ENCODE results near the gene SDR42E2. TPM values are rescaled to one million over a fixed set of nuclear protein-coding genes. Genes with fewer than 3 reads are reported as not detected.
A peak's percentile ranks its signal among the peaks of the same experiment; 100 is the strongest.
"Not testable (repeated sequence)": the region's sequence is repeated elsewhere in the genome, so short reads cannot be mapped to it uniquely, and the experiment has no call there.

The SDR42E2 gene
- total RNA-seq, 1 donor from 2014 or later: not detected

DNA sequence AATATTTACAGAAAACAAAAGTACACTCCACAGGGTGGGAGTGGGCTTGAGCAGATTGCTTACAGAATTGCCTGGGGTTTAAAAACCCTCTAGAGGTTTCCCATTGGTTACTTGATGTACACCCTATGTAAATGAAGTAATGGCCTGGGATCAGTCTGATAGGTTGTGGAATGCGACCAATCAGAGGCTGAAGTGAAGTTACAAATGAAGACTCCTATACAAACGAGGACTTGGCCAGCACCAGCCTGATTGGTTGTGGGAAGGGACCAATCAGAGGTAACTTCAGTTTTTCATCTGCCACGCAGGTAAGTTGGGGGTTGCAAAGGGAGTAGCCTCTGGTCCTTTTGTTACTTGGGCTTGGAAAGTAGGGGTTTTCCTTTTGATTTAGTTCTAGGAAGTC is 52.6 kb downstream of the SDR42E2 start:
- peak; percentile 20 for DNase-seq

DNA sequence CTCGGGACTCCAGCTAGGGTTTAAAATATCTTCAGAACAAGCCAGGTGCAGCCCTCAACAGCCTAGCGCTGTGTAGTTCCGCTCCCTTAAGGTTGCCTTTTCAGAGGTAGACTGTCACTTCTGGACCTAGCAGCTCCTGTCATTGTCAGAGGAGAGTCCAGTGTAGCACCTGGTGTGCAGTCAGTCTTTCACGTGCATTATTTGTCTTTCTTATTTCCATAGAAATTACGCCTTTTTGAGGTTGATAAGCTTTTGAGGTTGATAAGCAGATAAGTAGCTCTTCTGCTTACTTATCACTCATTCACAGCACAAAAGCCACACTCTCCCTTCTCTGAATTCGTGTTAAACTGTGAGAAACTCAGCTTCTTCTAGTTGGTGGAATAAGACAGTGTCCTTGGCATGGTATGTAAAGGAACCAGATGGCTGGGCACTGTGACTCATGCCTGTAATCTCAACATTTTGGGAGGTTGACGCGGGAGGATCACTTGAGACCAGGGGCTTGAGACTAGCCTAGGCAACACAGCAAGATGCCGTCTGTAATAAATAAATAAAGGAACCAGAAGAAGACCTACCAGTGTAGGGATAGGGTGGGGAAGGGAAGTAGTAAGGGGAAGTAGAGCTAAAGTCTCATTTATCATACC is 54.0 kb downstream of the SDR42E2 start:
- peak; percentile 13 for DNase-seq

DNA sequence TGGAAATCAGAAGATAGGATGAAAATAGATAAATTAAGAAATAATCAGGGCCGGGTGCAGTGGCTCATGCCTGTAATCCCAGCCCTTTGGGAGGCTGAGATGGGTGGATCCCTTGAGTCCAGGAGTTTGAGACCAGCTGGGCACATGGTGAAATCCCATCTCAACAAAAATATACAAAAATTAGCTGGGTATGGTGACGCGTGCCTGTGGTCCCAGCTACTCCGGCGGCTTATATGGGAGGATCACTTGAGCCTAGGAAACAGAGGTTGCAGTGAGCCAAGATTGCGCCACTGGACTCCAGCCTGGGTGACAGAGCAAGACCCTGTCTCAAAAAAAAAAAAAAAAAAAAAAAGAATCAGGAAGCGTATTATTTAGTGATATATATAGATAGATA is 54.5 kb downstream of the SDR42E2 start:
- not testable (repeated sequence) for DNase-seq

DNA sequence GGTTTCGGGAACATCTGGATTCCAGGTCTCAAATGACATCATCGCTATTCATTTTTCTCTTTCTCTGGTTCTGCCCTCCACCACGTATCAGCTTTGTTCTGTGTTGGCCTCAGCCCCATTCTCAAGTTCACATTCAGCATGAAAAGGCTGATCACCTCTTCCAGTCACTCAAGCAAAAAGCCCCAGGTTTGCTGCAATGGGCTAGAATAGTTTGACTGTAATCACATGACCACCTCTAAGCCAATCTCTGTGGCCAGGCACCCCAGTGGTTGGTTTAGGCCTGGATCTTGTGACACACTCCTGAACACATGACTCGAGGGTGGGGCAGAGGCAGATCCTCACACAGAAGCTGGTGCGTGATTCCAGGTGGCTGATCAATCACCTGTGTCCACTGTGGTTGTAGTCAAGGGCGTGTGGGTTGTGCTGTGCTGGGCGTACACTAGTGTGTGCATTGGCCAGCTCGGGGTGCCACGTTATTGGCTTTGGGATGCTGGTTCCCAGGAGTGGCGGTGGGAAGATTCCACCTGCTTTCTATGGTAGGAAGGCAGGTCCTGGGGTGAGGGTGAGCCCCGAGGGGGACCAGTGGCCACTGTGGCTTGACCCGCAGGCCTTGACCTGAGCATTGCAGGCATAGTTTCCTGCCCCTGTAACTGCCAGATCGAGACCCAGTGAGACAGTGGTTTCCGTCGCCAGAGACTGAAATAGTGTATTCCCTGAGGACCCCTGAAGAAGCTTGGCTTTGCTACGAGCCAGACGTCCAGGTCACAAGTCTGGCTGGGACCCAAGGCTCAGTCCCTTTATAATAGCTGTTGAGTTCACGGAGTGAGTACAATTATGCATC is 55.8 kb downstream of the SDR42E2 start:
- no peak for DNase-seq

DNA sequence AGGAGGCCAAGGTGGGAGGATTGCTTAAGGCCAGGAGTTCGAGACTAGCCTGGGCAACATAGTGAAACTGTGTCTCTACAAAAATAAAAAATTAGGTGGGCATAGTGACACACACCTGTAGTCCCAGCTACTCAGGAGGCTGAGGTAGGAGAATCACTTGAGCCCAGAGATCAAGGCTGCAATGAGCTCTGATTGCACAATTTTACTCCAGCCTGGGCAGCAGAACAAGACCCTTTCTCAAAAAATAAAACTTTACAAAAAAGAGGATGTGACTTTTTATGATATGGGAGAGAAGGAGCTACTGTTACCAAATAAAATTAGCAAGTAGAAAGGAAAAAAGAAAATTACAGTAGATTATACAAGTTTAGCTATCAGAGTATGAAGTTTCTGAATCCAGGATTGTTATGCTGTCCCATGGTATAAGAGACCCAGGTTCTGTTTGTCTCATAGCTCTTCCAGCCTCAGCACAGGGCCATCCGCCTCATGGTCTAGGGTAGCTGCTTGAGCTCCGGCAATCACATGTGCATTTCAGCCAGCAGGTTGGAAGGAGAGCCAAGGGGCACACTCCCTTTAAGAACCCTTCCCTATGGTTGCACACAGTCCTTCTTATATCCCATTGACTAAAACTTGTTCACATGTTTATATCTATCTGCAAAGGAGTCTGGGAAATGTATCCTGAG is 57.2 kb downstream of the SDR42E2 start:
- no peak for DNase-seq

DNA sequence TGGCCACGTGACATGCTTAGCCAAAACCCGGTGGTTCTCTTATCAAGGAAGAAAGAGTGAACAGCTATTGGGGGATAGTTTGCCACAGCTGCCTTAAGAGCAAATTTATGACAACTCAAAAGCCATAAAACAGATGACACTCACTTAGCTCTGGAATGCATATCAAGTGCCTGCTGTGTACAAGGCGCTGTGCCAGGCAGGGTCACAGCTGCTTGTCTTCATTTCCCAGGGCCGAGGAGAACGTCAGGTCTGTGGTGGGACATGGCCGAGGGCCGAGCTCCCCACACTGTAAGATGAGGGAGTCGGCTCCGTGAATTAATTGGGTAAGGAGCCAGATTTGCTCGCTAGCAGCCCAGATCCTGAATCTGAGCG is 57.7 kb downstream of the SDR42E2 start:
- DNase-seq: no peak

DNA sequence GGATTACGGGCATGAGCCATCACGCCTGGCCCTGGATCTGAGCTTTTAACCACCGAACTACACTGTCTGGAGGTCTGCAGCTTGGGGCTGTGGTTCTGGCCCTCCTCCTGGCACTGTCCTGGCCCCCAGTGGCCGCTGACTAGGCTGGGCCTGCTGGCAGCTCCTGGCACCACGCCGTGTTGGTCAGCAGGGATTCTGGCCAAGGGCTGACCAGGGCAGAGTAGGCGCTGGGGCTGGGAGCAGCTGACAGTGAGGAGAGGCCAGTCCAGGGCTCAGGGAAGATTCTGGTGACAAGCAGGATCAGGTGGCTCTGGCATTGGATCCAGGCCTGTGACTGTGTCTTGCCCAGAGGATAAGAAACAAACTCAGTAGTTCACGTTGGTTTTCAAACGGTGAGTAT is 58.4 kb downstream of the SDR42E2 start:
- DNase-seq: no peak

DNA sequence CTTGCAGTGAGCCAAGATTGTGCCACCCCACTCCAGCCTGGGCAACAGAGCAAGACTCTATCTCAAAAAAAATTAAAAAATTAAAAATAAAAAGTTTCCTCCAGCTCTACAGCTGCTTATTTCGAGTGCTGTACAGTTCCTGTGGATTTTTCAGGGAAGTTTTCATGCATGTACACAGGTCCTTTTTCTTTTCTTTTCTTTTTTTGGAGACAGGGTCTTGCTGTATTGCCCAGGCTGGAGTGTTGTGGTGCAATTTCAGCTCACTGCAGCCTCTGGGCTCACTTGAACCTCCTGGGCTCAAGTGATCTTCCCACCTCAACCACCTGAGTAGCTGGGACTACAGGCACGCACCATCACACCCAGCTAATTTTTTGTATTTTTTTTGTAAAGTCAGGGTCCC is 59.7 kb downstream of the SDR42E2 start:
- no peak for DNase-seq

DNA sequence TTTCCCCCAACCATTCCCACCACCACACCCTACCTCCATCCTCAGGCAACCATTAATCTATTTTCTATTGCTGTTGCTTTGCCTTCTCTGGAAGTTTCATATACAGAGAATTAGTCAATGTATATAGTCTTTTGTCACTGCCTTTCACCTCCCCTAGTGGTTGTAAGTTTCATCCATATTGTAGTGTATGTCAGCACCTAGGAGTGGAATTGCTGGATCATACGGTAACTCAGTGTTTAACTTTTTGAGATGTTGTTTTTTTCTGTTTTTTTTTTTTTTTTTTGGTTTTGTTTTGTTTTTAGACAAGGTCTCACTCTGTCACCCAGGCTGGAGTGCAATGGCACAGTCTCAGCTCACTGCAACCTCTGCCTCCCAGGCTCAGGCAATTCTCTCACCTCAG is 60.7 kb downstream of the SDR42E2 start:
- no peak for DNase-seq

DNA sequence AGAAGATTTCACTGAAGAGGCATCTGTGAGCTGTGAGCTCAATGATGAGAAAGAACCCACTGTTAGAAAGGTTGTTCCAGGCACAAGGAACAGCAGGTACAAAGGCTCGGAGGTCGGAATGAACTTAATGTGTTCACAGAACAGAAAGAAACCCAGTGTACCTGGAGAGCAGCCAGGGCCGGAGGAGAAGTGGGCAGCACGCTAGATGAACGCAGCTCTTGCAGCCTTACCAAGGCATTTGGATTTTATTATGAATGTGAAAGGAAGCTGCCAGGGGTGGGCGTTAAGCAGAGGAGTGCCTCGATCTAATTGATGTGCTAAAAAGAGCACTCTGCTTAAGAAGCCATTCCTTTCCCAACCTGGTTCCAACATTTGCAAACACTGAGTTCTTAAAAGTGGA is 62.8 kb downstream of the SDR42E2 start:
- DNase-seq: no peak

DNA sequence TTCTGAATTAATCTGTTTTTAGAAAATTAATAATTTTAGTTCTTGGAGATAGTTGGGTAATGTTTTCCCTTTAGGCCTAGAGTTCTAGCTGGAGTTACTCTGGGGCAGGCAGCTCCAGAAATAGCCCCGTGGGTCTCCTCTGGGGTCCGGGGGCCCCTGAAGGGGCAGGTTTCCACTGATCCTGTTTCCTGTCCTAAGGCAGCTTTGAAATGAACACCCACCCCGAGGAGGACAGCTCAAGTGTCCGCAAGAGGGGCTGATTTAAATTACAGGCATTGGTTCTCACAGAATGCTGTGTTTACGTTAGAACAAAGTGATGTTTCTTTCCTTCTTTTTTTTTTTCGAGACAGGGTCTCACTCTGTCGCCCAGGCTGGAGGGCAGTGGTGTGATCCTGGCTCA is 67.6 kb downstream of the SDR42E2 start:
- DNase-seq: no peak

DNA sequence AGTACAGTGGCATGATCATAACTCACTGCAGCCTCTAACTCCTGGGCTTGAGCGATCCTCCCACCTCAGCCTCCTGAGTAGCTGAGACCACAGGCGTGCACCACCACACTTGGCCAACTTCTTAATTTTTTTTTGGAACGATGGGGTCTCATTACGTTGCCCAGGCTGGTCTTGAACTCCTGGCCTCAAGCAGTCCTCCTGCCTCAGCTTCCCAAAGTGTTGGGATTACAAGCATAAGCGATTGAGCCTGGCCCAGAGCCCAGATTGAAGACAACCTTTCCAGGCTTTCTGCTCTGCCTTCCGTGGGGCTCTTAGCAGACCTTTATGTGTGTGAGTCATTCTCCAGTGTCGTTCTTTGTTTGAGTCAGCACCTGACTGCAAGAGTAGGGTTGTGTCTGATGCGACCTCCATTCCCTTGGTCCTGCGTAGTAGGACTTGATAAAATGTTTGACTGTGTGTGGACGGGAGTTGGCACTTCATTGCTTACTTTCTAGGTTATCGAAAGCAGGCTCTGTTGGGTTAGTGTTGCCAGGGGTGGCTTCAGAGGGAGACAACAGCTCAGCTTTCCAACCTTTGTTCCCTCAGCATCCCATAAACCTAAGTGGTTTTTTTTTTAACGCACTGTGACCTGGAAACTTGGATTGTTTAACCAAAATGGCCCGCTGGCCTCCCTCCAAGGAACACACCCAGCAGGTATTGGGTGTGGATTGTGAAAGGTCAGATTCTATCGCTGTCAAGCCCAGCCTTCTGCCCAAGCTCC is 70.2 kb downstream of the SDR42E2 start:
- DNase-seq: peak; percentile 71

DNA sequence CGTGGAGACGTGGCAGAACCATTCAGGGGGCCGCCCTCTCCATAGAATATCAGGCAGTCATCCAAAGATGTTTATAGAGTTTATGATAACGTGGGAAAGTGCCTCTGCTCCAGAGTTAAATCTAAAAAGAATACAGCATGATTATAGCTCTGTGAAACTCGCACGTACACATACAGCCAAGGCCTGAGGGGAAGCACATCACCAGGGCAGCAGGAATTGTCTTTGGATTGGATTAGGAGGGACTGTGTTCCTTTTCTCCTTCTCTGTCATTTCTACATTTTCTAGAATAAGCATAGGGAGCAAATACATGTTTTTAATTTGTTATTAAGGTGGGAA is 70.7 kb downstream of the SDR42E2 start:
- no peak for DNase-seq

DNA sequence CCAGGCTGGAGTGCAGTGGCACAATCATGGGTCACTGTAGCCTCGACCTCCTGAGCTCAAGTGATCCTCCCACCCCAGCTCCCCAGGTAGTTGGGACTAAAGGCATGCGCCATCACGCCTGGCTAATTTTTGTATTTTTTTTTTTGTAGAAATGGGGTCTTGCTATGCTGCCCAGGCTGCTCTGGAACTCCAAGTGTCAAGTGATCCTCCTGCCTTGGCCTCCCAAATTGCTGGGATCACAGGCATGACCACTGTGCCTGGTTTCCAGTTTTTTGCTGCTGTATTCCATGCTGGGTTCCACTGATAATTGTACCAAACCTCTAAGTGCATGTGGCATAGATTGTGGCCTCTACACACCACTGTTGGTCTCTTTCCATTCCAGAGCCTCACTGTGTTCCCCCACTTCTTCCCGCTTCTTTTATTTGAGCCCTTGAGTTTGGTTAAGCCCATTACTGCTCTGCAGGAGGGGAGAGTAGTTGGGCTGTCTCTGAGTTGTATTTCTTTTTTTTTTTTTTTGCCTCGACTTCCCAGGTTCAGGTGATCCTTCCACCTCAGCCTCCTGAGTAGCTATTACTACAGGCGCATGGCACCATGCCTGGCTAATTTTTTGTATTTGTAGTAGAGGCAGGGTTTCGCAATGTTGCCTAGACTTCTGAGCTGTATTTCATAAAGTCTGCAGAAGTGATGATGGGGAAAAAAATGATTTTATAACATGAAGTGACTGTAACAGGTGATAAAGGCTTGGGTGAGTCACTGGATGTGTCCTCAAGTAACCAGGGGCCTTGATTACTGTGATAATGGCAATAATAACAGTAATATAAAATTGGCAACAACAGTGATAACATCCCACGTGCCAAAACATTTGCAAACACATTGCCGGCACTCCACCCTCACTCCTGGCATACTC is 73.8 kb downstream of the SDR42E2 start:
- DNase-seq: no peak

DNA sequence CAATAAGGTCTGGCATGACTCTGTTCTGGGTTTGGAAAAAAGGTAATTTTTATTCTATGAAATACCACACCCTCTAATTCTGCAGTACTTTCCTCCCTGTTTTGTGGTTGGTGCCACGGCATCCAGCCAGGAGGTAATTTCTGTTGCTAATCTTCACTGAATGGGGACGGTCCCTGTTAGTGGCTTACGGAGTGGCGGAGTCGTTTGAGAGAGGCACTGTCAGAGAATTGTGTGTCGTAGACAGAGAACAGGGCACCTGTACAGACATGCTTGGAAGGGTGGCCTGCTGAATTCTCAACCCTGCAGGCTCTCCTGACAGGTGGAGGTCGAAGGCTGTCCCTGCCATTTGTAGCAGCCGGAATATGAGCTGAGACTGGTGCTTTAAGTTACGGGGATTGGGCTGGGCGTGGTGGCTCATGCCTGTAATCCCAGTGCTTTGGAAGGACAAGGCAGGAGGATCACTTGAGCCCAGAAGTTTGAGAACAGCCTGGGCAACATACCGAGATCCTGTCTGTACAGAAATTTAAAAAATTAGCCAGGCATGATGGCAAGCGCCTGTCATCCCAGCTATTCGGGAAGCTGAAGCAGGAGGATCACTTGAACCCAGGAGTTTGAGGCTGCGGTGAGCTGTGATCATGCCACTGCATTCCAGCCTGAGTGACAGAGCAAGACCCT is 77.0 kb downstream of the SDR42E2 start:
- DNase-seq: no peak

DNA sequence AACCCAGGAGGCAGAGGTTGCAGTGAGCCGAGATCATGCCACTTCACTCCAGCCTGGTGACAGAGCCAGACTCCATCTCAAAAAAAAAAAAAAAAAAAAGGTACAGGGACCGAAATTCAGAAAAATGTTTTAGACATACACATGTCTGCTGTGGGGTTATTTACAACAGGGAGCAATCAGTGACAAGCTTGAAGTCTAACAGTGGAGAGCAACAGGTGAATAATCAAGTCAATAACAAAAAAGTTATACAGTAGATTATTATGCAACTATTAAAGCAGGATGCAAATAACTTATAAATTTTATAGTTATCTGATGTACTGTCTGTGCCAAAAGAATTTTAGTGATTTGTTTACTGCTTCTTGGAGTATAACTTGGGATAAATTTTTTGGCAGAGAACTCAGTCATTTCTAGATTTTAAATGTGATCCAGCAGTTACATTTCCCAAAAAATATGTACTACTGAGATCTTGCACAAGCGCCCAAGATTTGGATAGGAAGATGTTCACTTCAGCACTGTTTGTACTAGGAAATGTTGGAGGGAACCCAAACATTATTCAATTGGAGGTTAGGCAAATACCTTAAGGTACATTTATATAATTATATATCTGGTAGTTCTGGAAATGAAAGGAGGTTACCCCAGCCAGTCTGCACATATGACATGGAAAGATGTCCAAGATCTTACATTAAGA is 77.9 kb downstream of the SDR42E2 start:
- no peak for DNase-seq

Data from dermis blood vessel endothelial cell (primary cell).